Measurements from ENCODE around the gene NLGN4Y. TPM values are rescaled to one million over a fixed set of nuclear protein-coding genes. Genes with fewer than 3 reads are reported as not detected.
"Not testable (repeated sequence)": the region's sequence is repeated elsewhere in the genome, so short reads cannot be mapped to it uniquely, and the experiment has no call there.

The NLGN4Y gene
- total RNA-seq, 1 experiment from 2014 or later: not detected

- DNase-seq (ENCODE audit: low read depth, low spot score); H3K36me3 ChIP-seq (ENCODE audit: control insufficient read depth, insufficient read depth, low read length); BruUV-seq (replicated peaks); intact Hi-C loops (cut with micrococcal nuclease; ENCODE audit: unreplicated experiment); H3K4me1 ChIP-seq (ENCODE audit: control insufficient read depth, insufficient read depth, low read length); CTCF ChIA-PET; H3K9me3 ChIP-seq (ENCODE audit: control insufficient read depth, insufficient read depth, low read depth, low read length); H3K4me3 ChIP-seq (ENCODE audit: low read depth in 2 of 2, low read length in 2 of 2); H3K27me3 ChIP-seq (ENCODE audit: control insufficient read depth, insufficient read depth, low read length); H3K27ac ChIP-seq (ENCODE audit: low read length); POLR2A ChIA-PET; ATAC-seq; in situ Hi-C loops (cut with HindIII; ENCODE audit: low pct_unique_long_range_greater_than_20kb, low sequenced_read_pairs): not testable (repeated sequence)
Measured at GRCh38 chrY:14861033-14861432, 336.7 kb downstream of the NLGN4Y start.

- DNase-seq (ENCODE audit: low read depth, low spot score): no peak
- POLR2A ChIA-PET: no interaction called here
- no peak overlapping the region for H3K27ac ChIP-seq (ENCODE audit: low read length)
Measured at GRCh38 chrY:14871971-14872370, 347.6 kb downstream of the NLGN4Y start.

More at GRCh38 chrY:14871971-14872370, 347.6 kb downstream of the NLGN4Y start:
- H3K27me3 ChIP-seq (ENCODE audit: control insufficient read depth, insufficient read depth, low read length): no peaks in the 10 kb centered on the region
- in situ Hi-C loops (cut with HindIII; ENCODE audit: low pct_unique_long_range_greater_than_20kb, low sequenced_read_pairs): no loop called here
- no peak overlapping the region for H3K4me3 ChIP-seq (ENCODE audit: low read depth in 2 of 2, low read length in 2 of 2)
- no peak for ATAC-seq
- CTCF ChIA-PET: no interaction called here
- intact Hi-C loops (cut with micrococcal nuclease; ENCODE audit: unreplicated experiment): no loop called here
- H3K4me1 ChIP-seq (ENCODE audit: control insufficient read depth, insufficient read depth, low read length): no peaks in the 10 kb centered on the region
- TF ChIP-seq TCF7L2 (IDR thresholded peaks at IDR 0.05; ENCODE audit: low read depth, low read length) (no peak), SIN3A (IDR thresholded peaks at IDR 0.05; ENCODE audit: borderline replicate concordance, insufficient read depth, low read depth, low read length) (no peak), POLR2AphosphoS5 (IDR thresholded peaks at IDR 0.05; ENCODE audit: low read depth, low read length) (no peak), CTCF (IDR thresholded peaks at IDR 0.05) (no peak), REST (IDR thresholded peaks at IDR 0.05; ENCODE audit: insufficient read depth in 1 of 2, low read depth in 2 of 2, low read length in 1 of 2) (no peak)
- H3K9me3 ChIP-seq (ENCODE audit: control insufficient read depth, insufficient read depth, low read depth, low read length): no peaks in the 10 kb centered on the region
- BruUV-seq (replicated peaks): no TSS peak
- no peaks in the 10 kb centered on the region for H3K36me3 ChIP-seq (ENCODE audit: control insufficient read depth, insufficient read depth, low read length)
